H1 (cell line): ENCODE data around the gene FRRS1. TPM values are rescaled to one million over a fixed set of nuclear protein-coding genes. Genes with fewer than 3 reads are reported as not detected.

Source experiments
- CTCF ChIA-PET: fragments of 300-600 bp; sonication (Branson Sonifier 250); formaldehyde crosslinking; loops from one replicate; lab custom pipeline; 2021; ENCODE audit not compliant: partially characterized antibody; lab: Charles Lee
- POLR2A ChIA-PET: fragments of 300-600 bp; sonication (Branson Sonifier 250); formaldehyde crosslinking; loops from one replicate; lab custom pipeline; 2021; ENCODE audit warnings: inconsistent platforms; ENCODE audit not compliant: partially characterized antibody; lab: Charles Lee
- DNase-seq, 2 experiments: peaks; one replicate each; pipeline versions ENCODE4 v3.0.0 to v3.0.0-alpha.2; 2010 to 2022; ENCODE audit warnings: low spot score in 2 of 2, low read depth in 1 of 2, mixed read lengths in 1 of 2
- FAIRE-seq: peaks from 2 replicates; lab custom pipeline; 2011; peaks lifted over from hg19 to GRCh38; lab: Jason Lieb, UNC
- H2AFZ ChIP-seq: 2 replicates; pipeline ENCODE4 v1.8.1; 2012; ENCODE audit warnings: low read length, inconsistent platforms
- H2AK5ac ChIP-seq: 2 replicates; pipeline ENCODE4 v1.6.1; 2013; ENCODE audit warnings: low read depth, low read length
- H2BK120ac ChIP-seq: replicated peaks from 2 replicates; pipeline ENCODE3; 2013; ENCODE audit warnings: low read depth, low read length, inconsistent platforms
- H2BK12ac ChIP-seq: 2 replicates; pipeline ENCODE4 v1.6.1; 2013; ENCODE audit warnings: low read depth, low read length
- H2BK15ac ChIP-seq: 2 replicates; pipeline ENCODE4 v1.6.1; 2013; ENCODE audit warnings: low read length
- H2BK20ac ChIP-seq: 2 replicates; pipeline ENCODE4 v1.6.1; 2013; ENCODE audit warnings: low read length
- H2BK5ac ChIP-seq: 2 replicates; pipeline ENCODE4 v1.6.1; 2013; ENCODE audit warnings: low read depth, low read length
- H3K14ac ChIP-seq: 2 replicates; pipeline ENCODE4 v1.6.1; 2013; ENCODE audit warnings: inconsistent platforms; ENCODE audit not compliant: insufficient read length
- H3K18ac ChIP-seq: 2 replicates; pipeline ENCODE4 v1.6.1; 2013; ENCODE audit warnings: low read length; ENCODE audit errors: extremely low read depth
- H3K23ac ChIP-seq: 2 replicates; pipeline ENCODE4 v1.6.1; 2013; ENCODE audit warnings: inconsistent platforms; ENCODE audit not compliant: insufficient read length
- H3K23me2 ChIP-seq: 2 replicates; pipeline ENCODE4 v1.6.1; 2013; ENCODE audit warnings: low read depth, low read length
- H3K27ac ChIP-seq: 2 replicates; pipeline ENCODE4 v1.6.1; 2011; ENCODE audit warnings: low read depth, low read length, inconsistent platforms
- H3K27me3 ChIP-seq, 4 experiments: replicated peaks in 1 of 4; 1 replicate in 1 of 4; 2 replicates in 3 of 4; pipeline versions ENCODE4 v1.6.1 to v1.8.1; 2011 to 2013; ENCODE audit warnings: low read length in 3 of 4, mild to moderate bottlenecking in 3 of 4, inconsistent platforms in 2 of 4, mixed read lengths in 2 of 4, moderate library complexity in 1 of 4; ENCODE audit not compliant: control insufficient read depth in 3 of 4, insufficient read depth in 3 of 4; ENCODE audit errors: extremely low read depth in 1 of 4
- H3K36me3 ChIP-seq, 4 experiments: 2 replicates each; pipeline versions ENCODE4 v1.6.1 to v1.8.1; 2011 to 2013; ENCODE audit warnings: mild to moderate bottlenecking in 4 of 4, low read length in 3 of 4, moderate library complexity in 2 of 4, control low read depth in 1 of 4, inconsistent platforms in 1 of 4; ENCODE audit not compliant: insufficient read depth in 4 of 4, control insufficient read depth in 2 of 4
- H3K4ac ChIP-seq: replicated peaks from 2 replicates; pipeline ENCODE3; 2013; ENCODE audit warnings: low read length, low read depth, mixed read lengths, inconsistent platforms; ENCODE audit not compliant: insufficient read length
- H3K4me1 ChIP-seq, 4 experiments: replicated peaks in 1 of 4; 1 replicate in 1 of 4; 2 replicates in 3 of 4; pipeline versions ENCODE4 v1.6.1 to v1.8.1; 2011 to 2013; ENCODE audit warnings: low read length in 3 of 4, inconsistent platforms in 2 of 4, mixed read lengths in 1 of 4; ENCODE audit not compliant: insufficient read depth in 4 of 4, control insufficient read depth in 3 of 4
- H3K4me2 ChIP-seq, 2 experiments: 2 replicates each; pipeline versions ENCODE4 v1.6.1 to v1.8.1; 2011 to 2013; ENCODE audit warnings: low read depth in 2 of 2, low read length in 2 of 2, control low read depth in 1 of 2, inconsistent platforms in 1 of 2, mild to moderate bottlenecking in 1 of 2; ENCODE audit not compliant: insufficient read depth in 1 of 2
- H3K4me3 ChIP-seq, 4 experiments: fragments of 200-600, 300-600 bp in 1 of 4; sonication (generic), shearing (Covaris generic), sonication (Bioruptor Twin) in 1 of 4; 2 replicates each; pipeline versions ENCODE4 v1.5.1 to v1.8.1; 2011 to 2016; ENCODE audit warnings: low read length in 4 of 4, low read depth in 3 of 4, control low read depth in 2 of 4, inconsistent platforms in 2 of 4, mild to moderate bottlenecking in 2 of 4, mixed read lengths in 1 of 4, moderate library complexity in 1 of 4; ENCODE audit not compliant: insufficient read depth in 2 of 4; ENCODE audit errors: extremely low read depth in 1 of 4
- H3K56ac ChIP-seq: replicated peaks from 2 replicates; pipeline ENCODE3; 2013; ENCODE audit warnings: low read depth, mild to moderate bottlenecking, mixed read lengths, low read length, inconsistent platforms; ENCODE audit not compliant: insufficient read length
- H3K79me1 ChIP-seq: 2 replicates; pipeline ENCODE4 v1.6.1; 2013; ENCODE audit warnings: low read depth, low read length, control low read depth
- H3K79me2 ChIP-seq, 2 experiments: 2 replicates each; pipeline versions ENCODE4 v1.6.1 to v1.8.1; 2012 to 2013; ENCODE audit warnings: low read length in 2 of 2, mild to moderate bottlenecking in 2 of 2, inconsistent platforms in 1 of 2; ENCODE audit not compliant: insufficient read depth in 2 of 2, control insufficient read depth in 1 of 2
- H3K9ac ChIP-seq, 4 experiments: replicated peaks in 1 of 4; 1 replicate in 1 of 4; 2 replicates in 3 of 4; pipeline versions ENCODE4 v1.6.1 to v1.8.1; 2011 to 2013; ENCODE audit warnings: low read depth in 3 of 4, low read length in 3 of 4, control low read depth in 2 of 4, mild to moderate bottlenecking in 2 of 4, moderate library complexity in 2 of 4, inconsistent platforms in 1 of 4; ENCODE audit errors: extremely low read depth in 1 of 4
- H3K9me3 ChIP-seq, 2 experiments: 2 replicates each; pipeline versions ENCODE4 v1.6.1 to v1.8.1; 2012 to 2013; ENCODE audit warnings: mild to moderate bottlenecking in 2 of 2, moderate library complexity in 2 of 2, control low read depth in 1 of 2, inconsistent platforms in 1 of 2, low read depth in 1 of 2, low read length in 1 of 2, mixed read lengths in 1 of 2; ENCODE audit not compliant: insufficient read depth in 2 of 2
- H4K20me1 ChIP-seq, 2 experiments: replicated peaks in 1 of 2; 2 replicates each; pipeline versions ENCODE3 to v1.8.1; 2011 to 2013; ENCODE audit warnings: inconsistent platforms in 2 of 2, low read length in 2 of 2, mild to moderate bottlenecking in 1 of 2; ENCODE audit not compliant: insufficient read depth in 2 of 2, control insufficient read depth in 1 of 2
- H4K5ac ChIP-seq: 2 replicates; pipeline ENCODE4 v1.6.1; 2013; ENCODE audit warnings: low read length, low read depth, mixed read lengths, inconsistent platforms; ENCODE audit not compliant: insufficient read length
- H4K8ac ChIP-seq: 2 replicates; pipeline ENCODE4 v1.8.0; 2013; ENCODE audit warnings: mild to moderate bottlenecking, moderate library complexity, low read length, inconsistent platforms; ENCODE audit not compliant: insufficient read depth; ENCODE audit errors: extremely low read depth
- H4K91ac ChIP-seq: replicated peaks from 2 replicates; pipeline ENCODE3; 2013; ENCODE audit warnings: low read length, mixed read lengths, inconsistent platforms; ENCODE audit not compliant: insufficient read length
- CTCF ChIP-seq, 3 experiments: IDR thresholded peaks; 1 replicate in 2 of 3; 2 replicates in 1 of 3; pipeline versions ENCODE4 v1.5.1 to v1.6.1; 2011; ENCODE audit warnings: low read length in 3 of 3, mild to moderate bottlenecking in 3 of 3, inconsistent platforms in 2 of 3, low read depth in 1 of 3, moderate library complexity in 1 of 3; ENCODE audit not compliant: insufficient read depth in 1 of 3; ENCODE audit errors: control extremely low read depth in 1 of 3
- FOSL1 ChIP-seq: IDR thresholded peaks from 2 replicates; pipeline ENCODE4 v1.6.1; 2011; ENCODE audit warnings: mild to moderate bottlenecking, low read depth, low read length, moderate library complexity; ENCODE audit not compliant: insufficient read depth
- HDAC6 ChIP-seq: IDR thresholded peaks from one replicate; pipeline ENCODE4 v1.7.1; 2012; ENCODE audit warnings: low read depth, mild to moderate bottlenecking, inconsistent platforms, low read length, moderate library complexity
- JUN ChIP-seq: IDR thresholded peaks from 2 replicates; pipeline ENCODE4 v1.6.1; 2011; ENCODE audit warnings: low read depth, mild to moderate bottlenecking, improper control_type of control experiment, low read length
- KDM5A ChIP-seq: fragments of 200-600 bp; IDR thresholded peaks from 2 replicates; pipeline ENCODE4 v1.7.1; 2012; ENCODE audit warnings: mild to moderate bottlenecking, low read length, inconsistent platforms, mixed read lengths
- NRF1 ChIP-seq: IDR thresholded peaks from 2 replicates; pipeline ENCODE4 v1.6.1; 2011; ENCODE audit warnings: mild to moderate bottlenecking, low read depth, low read length, improper control_type of control experiment
- POU5F1 ChIP-seq: IDR thresholded peaks from 2 replicates; pipeline ENCODE4 v1.6.1; 2011; ENCODE audit warnings: low read depth, mild to moderate bottlenecking, low read length, moderate library complexity
- RFX5 ChIP-seq: IDR thresholded peaks from 2 replicates; pipeline ENCODE4 v1.6.1; 2011; ENCODE audit warnings: low read depth, low read length, improper control_type of control experiment, borderline replicate concordance
- TAF7 ChIP-seq: optimal IDR thresholded peaks from 2 replicates; pipeline ENCODE3; 2011; ENCODE audit warnings: low read depth, mild to moderate bottlenecking, inconsistent platforms, low read length, moderate library complexity, borderline replicate concordance
- ZNF274 ChIP-seq: IDR thresholded peaks from 2 replicates; pipeline ENCODE4 v1.7.0; 2012; ENCODE audit warnings: low read length, borderline replicate concordance; ENCODE audit errors: extremely low read depth
- WGBS, 2 experiments: shearing (Covaris generic) in 1 of 2; methylation state at CpG; one replicate each; pipeline versions ENCODE4 v1.1.6 to v1.1.7; 2013 to 2015; ENCODE audit warnings: low lambda C conversion rate in 2 of 2, mixed read lengths in 2 of 2, inconsistent platforms in 1 of 2, low coverage in 1 of 2, missing lambda C conversion rate in 1 of 2; ENCODE audit not compliant: insufficient replicate concordance in 2 of 2, insufficient coverage in 1 of 2, insufficient read length in 1 of 2; ENCODE audit errors: extremely low coverage in 1 of 2, missing lambda C conversion rate in 1 of 2; 5-methylcytosine and 5-hydroxymethylcytosine counted together
- polyA plus RNA-seq, 7 experiments: library from polyadenylated mRNA; depleted of rRNA in 3 of 7; stranded (reverse) in 5 of 7; unstranded in 2 of 7; fragments of >200 nt in 5 of 7; fragments of 200-250 nt in 2 of 7; gene quantifications; 1 replicate in 5 of 7; 2 replicates in 1 of 7; 4 replicates in 1 of 7; pipeline versions ENCODE4 v1.2.1 to v1.2.3, GENCODE V29; 2011 to 2013; ENCODE audit warnings: missing spikeins in 2 of 7, mixed read lengths in 2 of 7
- total RNA-seq: library from RNA; stranded (reverse); fragmentation: NEBNext Ultra II Directional; extraction: Animal tissue kit (Norgen Biotek cat#: 25700); gene quantifications from 2 replicates; pipeline ENCODE4 v1.2.1, GENCODE V29; 2021

FRRS1 gene
- total and polyA plus RNA-seq, 2 of the 8 experiments (the other 6 are each of a cell fraction or from before 2014, with no cell fraction given) = 3.5 to 6.5 TPM

- Histone ChIP-seq H2BK12ac (no peak overlapping the region), H3K18ac (no peak overlapping the region), H3K23ac (no peak overlapping the region), H4K91ac (no peak overlapping the region), H3K36me3 (no peaks in the 10 kb centered on the region), H3K4ac (no peak overlapping the region), H3K56ac (no peak overlapping the region), H3K23me2 (no peaks in the 10 kb centered on the region), H3K4me3 (no peak overlapping the region), H3K9me3 (no peaks in the 10 kb centered on the region), H3K4me2 (no peak overlapping the region), H3K79me2 (no peaks in the 10 kb centered on the region), H2AFZ (peak overlapping the region; percentile 100), H2BK120ac (no peak overlapping the region), H2AK5ac (no peak overlapping the region), H4K20me1 (no peaks in the 10 kb centered on the region), H3K27ac (no peak overlapping the region), H2BK15ac (no peak overlapping the region), H3K79me1 (no peaks in the 10 kb centered on the region), H2BK20ac (no peak overlapping the region), H3K27me3 (no peaks in the 10 kb centered on the region), H3K9ac (peak overlapping the region in 1 of 4 experiments; percentile 8; a peak in 2 of 7 replicates), H3K4me1 (no peaks in the 10 kb centered on the region), H2BK5ac (no peak overlapping the region), H3K14ac (no peak overlapping the region), H4K8ac (no peak overlapping the region), H4K5ac (no peak overlapping the region)
- POLR2A ChIA-PET = no interaction called here
- DNase-seq = peak in 1 of 2 experiments; percentile 9
- WGBS, 2 experiments = 22% methylated on average over 7 of the region's 7 CpGs; no CpG with 5 or more reads in 1 of the 2 experiments
- CTCF ChIA-PET = interaction anchor here (1.5 to 2.1 kb wide), 2 partner anchors 225 to 267 kb away, joined by 4 to 8 read pairs; no protein-coding TSS in a partner anchor
- FAIRE-seq = peak; percentile 96
- TF ChIP-seq RFX5 (no peak), KDM5A (no peak), FOSL1 (no peak), POU5F1 (no peak), HDAC6 (no peak), ZNF274 (no peak), NRF1 (no peak), JUN (no peak), CTCF (IDR thresholded peaks at IDR 0.05; ENCODE audit: control extremely low read depth in 1 of 3, insufficient read depth in 1 of 3, low read depth in 1 of 3, low read length in 3 of 3) (peak in 2 of 3 experiments; percentile 52 to 62; a peak in 2 of 4 replicates), TAF7 (no peak)
Observed at GRCh38 chr1:99808391-99809115, 42.1 kb upstream of the FRRS1 start.
